Measurements from ENCODE around the gene PLK3. TPM values are rescaled to one million over a fixed set of nuclear protein-coding genes. Genes with fewer than 3 reads are reported as not detected.
A peak's percentile ranks its signal among the peaks of the same experiment; 100 is the strongest.

PLK3 gene
- total and polyA plus RNA-seq, 10 of the 15 experiments (the other 5 are each of a cell fraction or from before 2014, with no cell fraction given) = 1.5 to 23.2 (median 12.1) TPM

- TF ChIP-seq EED (IDR thresholded peaks at IDR 0.05; ENCODE audit: low read depth) = peak; percentile 84
- peak; percentile 14; the same call in 1 of the 2 replicates for TF ChIP-seq MAX (IDR thresholded peaks at IDR 0.05; ENCODE audit: low read depth, low read length)
- TF ChIP-seq SRF (IDR thresholded peaks at IDR 0.05; ENCODE audit: low read depth in 2 of 2, low read length in 2 of 2) = no peak
- TF ChIP-seq SP1 (IDR thresholded peaks at IDR 0.05; ENCODE audit: low read depth, low read length) = peak; percentile 64
- TF ChIP-seq JUND (IDR thresholded peaks at IDR 0.05; ENCODE audit: low read depth, low read length) = no peak
- TF ChIP-seq NFXL1 (IDR thresholded peaks at IDR 0.05; ENCODE audit: borderline replicate concordance) = no peak
- TF ChIP-seq EZH2 (IDR thresholded peaks at IDR 0.05; ENCODE audit: borderline replicate concordance, control insufficient read depth, low read depth, low read length) = no peak
- peak; percentile 46; the same call in 1 of the 2 replicates for TF ChIP-seq SPI1 (IDR thresholded peaks at IDR 0.05; ENCODE audit: borderline replicate concordance, insufficient read depth, low read depth, low read length)
- TF ChIP-seq NFYB (IDR thresholded peaks at IDR 0.05; ENCODE audit: insufficient read depth, low read depth, low read length) = no peak
- TF ChIP-seq FOXM1 (IDR thresholded peaks at IDR 0.05; ENCODE audit: low read depth, low read length) = no peak
- TF ChIP-seq RBBP5 (conservative IDR thresholded peaks at IDR 0.05) = no peak
- TF ChIP-seq ESRRA (IDR thresholded peaks at IDR 0.05; ENCODE audit: low read length) = no peak
Observed at GRCh38 chr1:44808938-44809917, 9.1 kb downstream of the PLK3 start (continued).

All from GM12878 (cell line).